ENCODE measurements around the gene SIRT5. TPM values are rescaled to one million over a fixed set of nuclear protein-coding genes. Genes with fewer than 3 reads are reported as not detected.

Gene SIRT5
- total and polyA plus RNA-seq, 9 donors, result 6.0 to 10.4 (median 8.6) TPM

- H3K27me3 ChIP-seq (ENCODE audit: control insufficient read depth, insufficient read depth, low read length), result no peaks in the 10 kb centered on the region
- DNase-seq, result no peak
- H3K4me3 ChIP-seq (ENCODE audit: low read length), result no peak overlapping the region
- no peak overlapping the region for H3K27ac ChIP-seq (ENCODE audit: low read length)
- no peaks in the 10 kb centered on the region for H3K4me1 ChIP-seq (ENCODE audit: control insufficient read depth, insufficient read depth, low read length)
- H3K9me3 ChIP-seq (replicated peaks; ENCODE audit: control insufficient read depth, low read depth, low read length), result no peaks in the 10 kb centered on the region
- no peaks in the 10 kb centered on the region for H3K36me3 ChIP-seq (ENCODE audit: control insufficient read depth, insufficient read depth, low read length)
Measured at GRCh38 chr6:13550656-13551055, 23.7 kb upstream of the SIRT5 start.

GRCh38 chr6:13553646-13554045 is 20.8 kb upstream of the SIRT5 start:
- Histone ChIP-seq H3K27ac (ENCODE audit: low read length) (no peak overlapping the region), H3K36me3 (ENCODE audit: control insufficient read depth, insufficient read depth, low read length) (no peaks in the 10 kb centered on the region), H3K9me3 (replicated peaks; ENCODE audit: control insufficient read depth, low read depth, low read length) (no peaks in the 10 kb centered on the region), H3K4me1 (ENCODE audit: control insufficient read depth, insufficient read depth, low read length) (no peaks in the 10 kb centered on the region), H3K4me3 (ENCODE audit: low read length) (no peak overlapping the region), H3K27me3 (ENCODE audit: control insufficient read depth, insufficient read depth, low read length) (no peaks in the 10 kb centered on the region)
- WGBS (ENCODE audit: insufficient coverage), result no CpG with 5 or more reads among the region's 1 CpG
- no peak for DNase-seq

GRCh38 chr6:13554929-13555333 is 19.5 kb upstream of the SIRT5 start:
- DNase-seq, result peak; percentile 42
- Histone ChIP-seq H3K4me1 (ENCODE audit: control insufficient read depth, insufficient read depth, low read length) (no peaks in the 10 kb centered on the region), H3K27me3 (ENCODE audit: control insufficient read depth, insufficient read depth, low read length) (no peaks in the 10 kb centered on the region), H3K9me3 (replicated peaks; ENCODE audit: control insufficient read depth, low read depth, low read length) (no peaks in the 10 kb centered on the region), H3K4me3 (ENCODE audit: low read length) (no peak overlapping the region), H3K27ac (ENCODE audit: low read length) (no peak overlapping the region), H3K36me3 (ENCODE audit: control insufficient read depth, insufficient read depth, low read length) (no peaks in the 10 kb centered on the region)
- 8% methylated on average over 6 of the region's 8 CpGs for WGBS (ENCODE audit: insufficient coverage)

GRCh38 chr6:13557841-13558240 is 16.6 kb upstream of the SIRT5 start:
- Histone ChIP-seq H3K9me3 (replicated peaks; ENCODE audit: control insufficient read depth, low read depth, low read length) (no peaks in the 10 kb centered on the region), H3K4me1 (ENCODE audit: control insufficient read depth, insufficient read depth, low read length) (no peaks in the 10 kb centered on the region), H3K27ac (ENCODE audit: low read length) (no peak overlapping the region)

GRCh38 chr6:13558718-13559117 is 15.7 kb upstream of the SIRT5 start:
- WGBS (ENCODE audit: insufficient coverage), result no CpG with 5 or more reads among the region's 4 CpGs
- Histone ChIP-seq H3K4me3 (ENCODE audit: low read length) (no peak overlapping the region), H3K9me3 (replicated peaks; ENCODE audit: control insufficient read depth, low read depth, low read length) (no peaks in the 10 kb centered on the region), H3K27ac (ENCODE audit: low read length) (no peak overlapping the region), H3K36me3 (ENCODE audit: control insufficient read depth, insufficient read depth, low read length) (no peaks in the 10 kb centered on the region), H3K4me1 (ENCODE audit: control insufficient read depth, insufficient read depth, low read length) (no peaks in the 10 kb centered on the region), H3K27me3 (ENCODE audit: control insufficient read depth, insufficient read depth, low read length) (no peaks in the 10 kb centered on the region)
- no peak for DNase-seq

More at GRCh38 chr6:13557841-13558240, 16.6 kb upstream of the SIRT5 start:
- DNase-seq, result no peak
- no peaks in the 10 kb centered on the region for H3K27me3 ChIP-seq (ENCODE audit: control insufficient read depth, insufficient read depth, low read length)
- no peaks in the 10 kb centered on the region for H3K36me3 ChIP-seq (ENCODE audit: control insufficient read depth, insufficient read depth, low read length)
- no peak overlapping the region for H3K4me3 ChIP-seq (ENCODE audit: low read length)

- no peak overlapping the region for H3K27ac ChIP-seq (ENCODE audit: low read length)
- no peaks in the 10 kb centered on the region for H3K36me3 ChIP-seq (ENCODE audit: control insufficient read depth, insufficient read depth, low read length)
- no peak for DNase-seq
- WGBS (ENCODE audit: insufficient coverage), result 80% methylated on average over 1 of the region's 3 CpGs
- no peaks in the 10 kb centered on the region for H3K9me3 ChIP-seq (replicated peaks; ENCODE audit: control insufficient read depth, low read depth, low read length)
- H3K4me3 ChIP-seq (ENCODE audit: low read length), result no peak overlapping the region
- H3K27me3 ChIP-seq (ENCODE audit: control insufficient read depth, insufficient read depth, low read length), result no peaks in the 10 kb centered on the region
- no peaks in the 10 kb centered on the region for H3K4me1 ChIP-seq (ENCODE audit: control insufficient read depth, insufficient read depth, low read length)
Measured at GRCh38 chr6:13559251-13559650, 15.2 kb upstream of the SIRT5 start.

GRCh38 chr6:13559968-13560650 is 14.3 kb upstream of the SIRT5 start:
- Histone ChIP-seq H3K27ac (ENCODE audit: low read length) (no peak overlapping the region), H3K36me3 (ENCODE audit: control insufficient read depth, insufficient read depth, low read length) (no peaks in the 10 kb centered on the region), H3K4me3 (ENCODE audit: low read length) (no peak overlapping the region), H3K4me1 (ENCODE audit: control insufficient read depth, insufficient read depth, low read length) (no peaks in the 10 kb centered on the region), H3K9me3 (replicated peaks; ENCODE audit: control insufficient read depth, low read depth, low read length) (no peaks in the 10 kb centered on the region), H3K27me3 (ENCODE audit: control insufficient read depth, insufficient read depth, low read length) (no peaks in the 10 kb centered on the region)
- DNase-seq, result no peak
- WGBS (ENCODE audit: insufficient coverage), result 82% methylated on average over 2 of the region's 4 CpGs

- H3K27ac ChIP-seq (ENCODE audit: low read length), result no peak overlapping the region
- 100% methylated on average over 1 of the region's 2 CpGs for WGBS (ENCODE audit: insufficient coverage)
- H3K36me3 ChIP-seq (ENCODE audit: control insufficient read depth, insufficient read depth, low read length), result no peaks in the 10 kb centered on the region
- no peaks in the 10 kb centered on the region for H3K9me3 ChIP-seq (replicated peaks; ENCODE audit: control insufficient read depth, low read depth, low read length)
- no peaks in the 10 kb centered on the region for H3K4me1 ChIP-seq (ENCODE audit: control insufficient read depth, insufficient read depth, low read length)
- H3K4me3 ChIP-seq (ENCODE audit: low read length), result no peak overlapping the region
- no peaks in the 10 kb centered on the region for H3K27me3 ChIP-seq (ENCODE audit: control insufficient read depth, insufficient read depth, low read length)
- DNase-seq, result no peak
Measured at GRCh38 chr6:13560651-13561044, 13.8 kb upstream of the SIRT5 start.

- H3K27ac ChIP-seq (ENCODE audit: low read length), result no peak overlapping the region
- DNase-seq, result no peak
- no peaks in the 10 kb centered on the region for H3K4me1 ChIP-seq (ENCODE audit: control insufficient read depth, insufficient read depth, low read length)
- WGBS (ENCODE audit: insufficient coverage), result 73% methylated on average over 4 of the region's 10 CpGs
- no peaks in the 10 kb centered on the region for H3K27me3 ChIP-seq (ENCODE audit: control insufficient read depth, insufficient read depth, low read length)
- no peaks in the 10 kb centered on the region for H3K36me3 ChIP-seq (ENCODE audit: control insufficient read depth, insufficient read depth, low read length)
- no peak overlapping the region for H3K4me3 ChIP-seq (ENCODE audit: low read length)
- H3K9me3 ChIP-seq (replicated peaks; ENCODE audit: control insufficient read depth, low read depth, low read length), result no peaks in the 10 kb centered on the region
Measured at GRCh38 chr6:13561624-13562267, 12.7 kb upstream of the SIRT5 start.

- no CpG with 5 or more reads among the region's 1 CpG for WGBS (ENCODE audit: insufficient coverage)
- no peaks in the 10 kb centered on the region for H3K27me3 ChIP-seq (ENCODE audit: control insufficient read depth, insufficient read depth, low read length)
- no peaks in the 10 kb centered on the region for H3K9me3 ChIP-seq (replicated peaks; ENCODE audit: control insufficient read depth, low read depth, low read length)
- H3K27ac ChIP-seq (ENCODE audit: low read length), result no peak overlapping the region
- no peaks in the 10 kb centered on the region for H3K4me1 ChIP-seq (ENCODE audit: control insufficient read depth, insufficient read depth, low read length)
- DNase-seq, result no peak
- no peak overlapping the region for H3K4me3 ChIP-seq (ENCODE audit: low read length)
- no peaks in the 10 kb centered on the region for H3K36me3 ChIP-seq (ENCODE audit: control insufficient read depth, insufficient read depth, low read length)
Measured at GRCh38 chr6:13563009-13563408, 11.4 kb upstream of the SIRT5 start.
